Common myeloid progenitor, CD34-positive (primary cell): ENCODE data around the gene CSMD2.

Experiments used
- CTCF ChIA-PET: fragments of 350-600 bp; sonication (Branson Sonifier 250); formaldehyde crosslinking; loops from one replicate; lab custom pipeline; 2021; ENCODE audit warnings: antibody characterized with exemption; lab: Charles Lee
- POLR2A ChIA-PET: fragments of 350-600 bp; sonication (Branson Sonifier 250); formaldehyde crosslinking; loops from one replicate; lab custom pipeline; 2021; ENCODE audit warnings: antibody characterized with exemption; lab: Charles Lee
- DNase-seq, 3 donors: peaks; one replicate each; pipeline versions ENCODE4 v3.0.0 to v3.0.0-alpha.2; 2013
- H3K27ac ChIP-seq, 2 experiments: 1 replicate in 1 of 2; 2 replicates in 1 of 2; pipeline ENCODE4 v1.7.0; 2013; ENCODE audit warnings: inconsistent platforms in 2 of 2, low read length in 2 of 2, mild to moderate bottlenecking in 2 of 2, low read depth in 1 of 2, moderate library complexity in 1 of 2; ENCODE audit not compliant: severe bottlenecking in 2 of 2, insufficient read depth in 1 of 2, poor library complexity in 1 of 2
- H3K27me3 ChIP-seq, 5 experiments: replicated peaks in 2 of 5; 1 replicate in 3 of 5; 2 replicates in 2 of 5; pipeline versions ENCODE4 v1.6.1 to v1.7.0; 2013; ENCODE audit warnings: low read length in 4 of 5, mild to moderate bottlenecking in 2 of 5, moderate library complexity in 2 of 5, inconsistent platforms in 1 of 5; ENCODE audit not compliant: insufficient read depth in 5 of 5, control insufficient read depth in 4 of 5
- H3K36me3 ChIP-seq, 4 experiments: 1 replicate in 2 of 4; 2 replicates in 2 of 4; pipeline versions ENCODE4 v1.6.1 to v1.7.0; 2013; ENCODE audit warnings: low read length in 3 of 4, control low read depth in 1 of 4, mild to moderate bottlenecking in 1 of 4; ENCODE audit not compliant: control insufficient read depth in 4 of 4, insufficient read depth in 4 of 4
- H3K4me1 ChIP-seq, 4 experiments: 1 replicate in 3 of 4; 2 replicates in 1 of 4; pipeline versions ENCODE4 v1.6.1 to v1.7.1; 2013; ENCODE audit warnings: low read length in 3 of 4, mild to moderate bottlenecking in 3 of 4, control low read depth in 1 of 4, inconsistent platforms in 1 of 4, moderate library complexity in 1 of 4; ENCODE audit not compliant: control insufficient read depth in 4 of 4, insufficient read depth in 4 of 4; ENCODE audit errors: control extremely low read depth in 1 of 4
- H3K4me3 ChIP-seq, 7 experiments: 1 replicate in 4 of 7; 2 replicates in 3 of 7; pipeline versions ENCODE4 v1.5.1 to v1.7.0; 2013; ENCODE audit warnings: mild to moderate bottlenecking in 7 of 7, low read length in 6 of 7, moderate library complexity in 6 of 7, inconsistent platforms in 2 of 7, low read depth in 2 of 7, control low read depth in 1 of 7; ENCODE audit not compliant: insufficient read depth in 4 of 7, control insufficient read depth in 1 of 7; ENCODE audit errors: extremely low read depth in 1 of 7
- H3K9me3 ChIP-seq, 5 experiments: 1 replicate in 4 of 5; 2 replicates in 1 of 5; pipeline versions ENCODE4 v1.6.1 to v1.7.1; 2013; ENCODE audit warnings: low read length in 4 of 5, mild to moderate bottlenecking in 2 of 5, inconsistent platforms in 1 of 5, low read depth in 1 of 5, moderate library complexity in 1 of 5; ENCODE audit not compliant: control insufficient read depth in 4 of 5, insufficient read depth in 2 of 5; ENCODE audit errors: control extremely low read depth in 1 of 5
- WGBS: methylation state at CpG from one replicate; pipeline ENCODE4 v1.1.5; 2013; ENCODE audit not compliant: insufficient coverage; 5-methylcytosine and 5-hydroxymethylcytosine counted together

CSMD2 gene

DNA sequence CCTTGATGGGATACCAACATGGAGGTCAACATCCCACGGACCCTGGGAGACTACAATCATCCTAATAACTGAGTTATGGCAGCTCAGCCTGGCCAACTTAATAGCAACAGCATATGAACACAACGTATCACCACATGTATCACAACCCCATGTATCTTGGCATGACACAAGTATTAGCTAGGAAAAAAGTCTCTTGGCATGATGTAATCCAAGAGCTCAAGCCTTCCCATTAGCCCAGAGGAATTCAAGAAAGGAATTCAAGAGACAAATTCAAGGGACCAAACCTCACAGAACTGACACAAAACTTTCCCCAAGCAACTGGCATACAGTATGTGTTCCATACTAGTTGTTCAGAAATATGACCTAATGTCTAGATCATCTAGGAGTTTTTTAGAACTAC, 402.1 kb downstream of the CSMD2 start:
- Histone ChIP-seq H3K4me3 (no peak overlapping the region), H3K36me3 (no peaks in the 10 kb centered on the region), H3K27me3 (peaks cover 0 to 2% (median 0%) of the 10 kb centered on the region in 5 experiments), H3K4me1 (no peaks in the 10 kb centered on the region), H3K9me3 (no peaks in the 10 kb centered on the region), H3K27ac (no peak overlapping the region)
- DNase-seq: no peak
- ChIA-PET CTCF (no interaction called here), POLR2A (no interaction called here)
- 94% methylated on average over 2 of the region's 2 CpGs for WGBS

DNA sequence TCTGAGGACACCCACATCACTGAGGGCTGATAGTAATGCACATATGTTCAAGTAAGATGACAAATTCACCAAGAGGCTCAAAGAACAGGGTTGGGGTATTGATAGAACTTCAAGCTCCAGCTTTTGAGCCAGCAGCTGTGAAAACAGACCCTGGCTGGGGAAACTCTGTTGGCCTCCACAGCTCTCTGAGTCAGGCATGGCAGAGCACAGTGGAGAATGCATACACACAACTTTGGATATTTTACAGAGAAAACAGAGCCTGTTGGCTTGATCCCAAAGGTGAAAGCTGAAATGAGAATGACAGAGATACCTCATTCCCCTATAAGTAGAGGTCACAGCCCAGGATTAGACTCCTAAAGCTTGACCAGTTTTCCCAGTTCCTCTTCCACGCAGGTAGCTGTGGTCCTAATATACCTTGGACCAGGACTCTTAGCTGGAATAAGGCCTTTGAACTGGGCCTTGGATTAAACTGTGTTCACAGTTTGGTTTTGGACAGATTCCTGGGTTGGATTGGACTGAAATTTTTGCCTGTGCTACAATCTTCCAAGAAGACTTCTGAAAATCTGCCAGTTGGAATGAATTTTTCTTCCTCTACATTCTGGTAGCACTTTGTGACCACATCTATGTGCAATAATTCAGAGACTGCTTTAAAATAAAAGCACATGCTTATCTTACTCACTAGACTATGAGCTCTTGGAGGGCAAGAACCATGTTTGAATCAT, 402.8 kb downstream of the CSMD2 start:
- Histone ChIP-seq H3K27me3 (peaks cover 0 to 2% (median 0%) of the 10 kb centered on the region in 5 experiments), H3K9me3 (no peaks in the 10 kb centered on the region), H3K4me3 (no peak overlapping the region), H3K36me3 (no peaks in the 10 kb centered on the region), H3K4me1 (no peaks in the 10 kb centered on the region), H3K27ac (no peak overlapping the region)
- WGBS: 90% methylated on average over 1 of the region's 1 CpG
- ChIA-PET CTCF (no interaction called here), POLR2A (no interaction called here)
- DNase-seq: no peak

DNA sequence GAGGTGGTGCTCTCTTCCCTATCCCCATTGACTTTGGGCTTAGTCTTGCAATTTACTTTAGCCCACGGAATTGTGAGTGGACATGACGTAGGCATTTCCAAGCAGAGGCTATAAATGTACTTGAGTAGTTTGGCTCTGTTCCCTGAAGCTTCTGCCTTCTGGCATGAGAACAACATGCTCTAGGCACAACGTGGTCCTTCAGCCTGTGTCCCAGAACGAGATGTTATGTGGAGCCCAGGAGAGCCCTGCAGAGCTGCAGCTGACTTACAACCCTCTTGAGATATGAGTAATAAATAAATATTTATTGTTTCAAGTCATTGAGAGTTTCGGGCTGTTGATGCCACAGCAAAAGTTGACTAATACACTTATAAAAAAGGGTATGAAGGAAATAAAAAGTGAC, 406.3 kb downstream of the CSMD2 start:
- ChIA-PET POLR2A (no interaction called here), CTCF (no interaction called here)
- H3K4me3 ChIP-seq: no peak overlapping the region
- peaks cover 0 to 2% (median 0%) of the 10 kb centered on the region in 5 experiments for H3K27me3 ChIP-seq
- H3K9me3 ChIP-seq: no peaks in the 10 kb centered on the region
- H3K36me3 ChIP-seq: no peaks in the 10 kb centered on the region
- 81% methylated on average over 2 of the region's 5 CpGs for WGBS
- no peak overlapping the region for H3K27ac ChIP-seq
- DNase-seq: no peak
- H3K4me1 ChIP-seq: no peaks in the 10 kb centered on the region

DNA sequence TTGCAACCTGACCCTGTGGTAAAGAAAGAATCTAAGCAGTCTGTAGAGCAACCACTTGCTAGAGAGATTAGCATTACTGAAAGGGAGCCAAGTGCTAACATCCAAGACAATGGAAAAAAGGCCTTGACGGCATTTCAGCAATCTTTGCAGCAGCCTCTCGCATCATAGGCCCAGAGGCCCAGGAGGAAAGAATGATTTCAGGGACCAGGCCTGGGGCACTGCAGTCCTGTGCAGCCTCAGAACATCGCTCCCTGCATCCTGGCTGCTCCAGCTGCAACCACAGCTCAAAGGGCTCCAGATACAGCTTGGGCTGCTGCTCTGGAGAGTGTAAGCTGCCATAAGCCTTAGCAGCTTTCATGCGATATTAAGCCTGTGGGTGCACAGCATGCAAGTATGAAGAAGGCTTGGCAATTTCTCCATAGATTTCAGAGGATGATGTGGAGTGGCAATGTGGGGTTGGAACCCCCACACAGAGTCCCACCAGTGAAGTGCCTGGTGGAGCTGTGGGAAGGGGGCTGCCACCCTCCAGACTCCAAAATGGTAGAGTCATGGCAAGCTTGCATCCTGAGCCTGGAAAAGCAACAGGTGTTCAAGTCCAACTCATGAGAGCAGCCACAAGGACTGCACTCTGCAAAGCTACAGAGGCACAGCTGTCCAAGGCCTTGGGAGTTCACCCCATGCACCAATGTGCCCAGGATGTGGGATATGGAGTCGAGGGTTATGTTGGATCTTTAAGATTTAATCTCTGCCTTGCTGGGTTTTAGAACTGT, 411.8 kb downstream of the CSMD2 start:
- Histone ChIP-seq H3K9me3 (peaks cover 0 to 8% (median 0%) of the 10 kb centered on the region in 5 experiments), H3K4me3 (no peak overlapping the region), H3K36me3 (no peaks in the 10 kb centered on the region), H3K27ac (no peak overlapping the region), H3K27me3 (peaks cover 0 to 2% (median 0%) of the 10 kb centered on the region in 5 experiments), H3K4me1 (no peaks in the 10 kb centered on the region)
- POLR2A ChIA-PET: no interaction called here
- WGBS: 96% methylated on average over 4 of the region's 5 CpGs
- DNase-seq: no peak
- CTCF ChIA-PET: no interaction called here

DNA sequence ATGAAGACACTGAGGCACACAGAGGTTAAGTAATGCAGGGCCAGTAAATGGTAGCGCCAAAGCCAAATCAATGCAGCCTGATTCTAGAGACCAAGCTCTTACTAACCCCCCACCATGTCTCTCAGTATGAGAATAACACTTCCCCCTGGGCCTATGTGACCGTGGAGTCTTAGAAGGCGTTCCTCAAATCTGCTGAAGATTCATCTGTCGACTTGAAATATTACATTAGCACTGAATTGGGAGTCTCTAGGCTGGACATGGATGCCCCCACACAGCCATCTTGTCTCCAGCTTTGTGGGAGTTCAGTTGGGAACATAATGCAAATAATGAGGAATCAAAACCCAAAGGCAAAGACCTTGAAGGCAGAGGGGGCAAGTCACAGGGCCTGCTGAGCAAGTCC, 419.1 kb downstream of the CSMD2 start:
- H3K4me3 ChIP-seq: no peak overlapping the region
- WGBS: 94% methylated on average over 3 of the region's 4 CpGs
- POLR2A ChIA-PET: no interaction called here

DNA sequence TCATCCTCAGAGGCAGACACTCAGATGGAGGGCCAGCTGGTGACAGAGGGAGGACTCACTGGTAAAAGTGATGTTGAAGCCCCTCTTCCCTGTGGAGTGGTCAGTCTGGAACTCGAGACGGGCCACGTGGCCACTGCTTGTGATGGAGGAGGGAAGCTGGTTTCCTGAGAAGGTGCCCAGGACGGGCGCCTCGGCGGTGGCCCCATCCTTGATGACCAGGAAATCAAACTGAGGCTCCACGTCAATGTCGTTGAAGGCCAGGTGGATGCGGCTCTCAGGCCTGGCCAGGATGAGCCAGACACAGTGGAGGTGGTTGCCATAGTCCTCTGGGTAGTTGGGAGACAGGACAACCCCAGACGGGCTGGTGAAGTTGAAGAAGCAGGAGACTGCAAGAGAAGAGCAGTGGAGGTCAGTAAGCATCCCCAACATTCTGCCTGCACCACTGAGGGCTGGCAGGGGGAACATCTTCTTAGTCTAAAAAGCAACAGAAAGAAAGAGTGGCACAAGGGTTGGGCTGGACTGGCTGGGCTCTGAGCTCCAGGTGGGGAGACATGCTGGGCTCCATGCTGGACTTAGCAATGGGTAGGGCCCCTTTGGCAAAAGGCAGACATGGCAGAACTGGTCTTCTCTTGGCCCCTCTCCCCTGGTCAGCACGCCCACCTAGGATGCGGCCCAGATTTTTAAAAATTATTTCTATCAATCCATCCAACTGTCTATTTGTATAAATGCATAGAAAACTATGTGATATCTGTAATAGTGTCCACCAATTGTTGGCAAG, 421.6 kb downstream of the CSMD2 start:
- no peak overlapping the region for H3K27ac ChIP-seq
- H3K9me3 ChIP-seq: no peaks in the 10 kb centered on the region
- H3K4me3 ChIP-seq: no peak overlapping the region
- ChIA-PET POLR2A (no interaction called here), CTCF (no interaction called here)
- DNase-seq: no peak
- 93% methylated on average over 9 of the region's 13 CpGs for whole genome bisulfite sequencing
- H3K4me1 ChIP-seq: no peaks in the 10 kb centered on the region
- H3K27me3 ChIP-seq: peaks cover 0 to 1% (median 0%) of the 10 kb centered on the region in 5 experiments
- no peaks in the 10 kb centered on the region for H3K36me3 ChIP-seq

More for the DNA sequence above, 419.1 kb downstream of the CSMD2 start:
- Histone ChIP-seq H3K27me3 (no peaks in the 10 kb centered on the region), H3K27ac (no peak overlapping the region), H3K4me1 (no peaks in the 10 kb centered on the region), H3K36me3 (no peaks in the 10 kb centered on the region), H3K9me3 (no peaks in the 10 kb centered on the region)
- CTCF ChIA-PET: no interaction called here
- no peak for DNase-seq
